ENCODE measurements around the gene CD3E. TPM values are rescaled to one million over a fixed set of nuclear protein-coding genes. Genes with fewer than 3 reads are reported as not detected.

CD3E gene
- total and polyA plus RNA-seq, 2 of the 13 experiments (the other 11 are each of a cell fraction or from before 2014, with no cell fraction given) = not detected

DNA sequence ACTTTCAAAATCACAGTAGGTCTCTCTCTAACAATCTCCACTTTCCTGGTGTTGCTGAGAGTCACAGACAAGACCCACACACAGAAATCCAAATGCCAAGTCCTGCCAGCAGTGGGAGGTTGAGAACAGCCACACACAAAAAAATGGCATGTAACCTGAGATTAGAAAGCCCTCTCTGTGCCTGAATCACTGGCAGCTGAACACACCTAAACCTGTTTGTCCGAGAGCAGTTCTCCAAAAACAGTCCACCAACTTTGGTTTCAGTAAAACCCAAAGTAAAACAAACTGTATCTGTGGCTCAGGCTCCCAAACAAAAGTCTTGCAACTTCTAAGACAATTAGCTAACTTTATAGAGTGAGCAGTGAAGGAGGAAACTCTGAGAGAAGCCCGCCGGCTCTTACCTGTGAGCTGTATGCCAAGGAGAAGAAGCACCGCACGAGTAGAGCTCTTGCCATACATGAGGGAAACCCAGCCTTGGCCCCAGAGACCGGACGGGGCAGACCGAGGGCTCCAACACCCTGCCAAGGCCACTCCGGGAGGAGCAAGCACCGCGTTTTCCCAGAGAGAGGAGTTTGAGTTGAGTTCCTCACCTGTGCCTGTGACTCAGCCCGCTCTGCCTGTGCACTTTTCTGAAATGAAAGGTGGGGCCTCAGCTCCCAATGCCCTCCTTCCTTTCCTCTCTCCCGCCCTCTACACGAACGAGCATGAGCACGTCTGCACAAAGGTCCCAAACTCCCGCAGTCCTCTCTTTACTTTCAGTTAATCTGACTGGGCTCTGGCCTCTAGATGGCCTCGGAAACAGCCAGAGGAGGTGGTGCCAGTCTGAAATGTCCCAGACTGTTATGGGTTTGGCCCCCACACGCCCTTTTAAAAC is 40.6 kb upstream of the CD3E start, which contains the start of gene MPZL2 (continued):
- TF ChIP-seq, protein P1, sequence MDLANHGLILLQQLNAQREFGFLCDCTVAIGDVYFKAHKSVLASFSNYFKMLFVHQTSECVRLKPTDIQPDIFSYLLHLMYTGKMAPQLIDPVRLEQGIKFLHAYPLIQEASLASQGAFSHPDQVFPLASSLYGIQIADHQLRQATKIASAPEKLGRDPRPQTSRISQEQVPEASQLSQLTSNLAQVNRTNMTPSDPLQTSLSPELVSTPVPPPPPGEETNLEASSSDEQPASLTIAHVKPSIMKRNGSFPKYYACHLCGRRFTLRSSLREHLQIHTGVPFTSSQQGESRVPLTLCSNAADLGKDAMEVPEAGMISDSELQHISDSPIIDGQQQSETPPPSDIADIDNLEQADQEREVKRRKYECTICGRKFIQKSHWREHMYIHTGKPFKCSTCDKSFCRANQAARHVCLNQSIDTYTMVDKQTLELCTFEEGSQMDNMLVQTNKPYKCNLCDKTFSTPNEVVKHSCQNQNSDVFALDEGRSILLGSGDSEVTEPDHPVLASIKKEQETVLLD (CRISPR knock-in tag; IDR thresholded peaks at IDR 0.05; ENCODE audit: low read depth) = no peak
- TF ChIP-seq ZNF552 (CRISPR knock-in tag; IDR thresholded peaks at IDR 0.05; ENCODE audit: borderline replicate concordance) (no peak), JARID2 (CRISPR knock-in tag; IDR thresholded peaks at IDR 0.05; ENCODE audit: insufficient replicate concordance) (no peak), GATAD2A (CRISPR knock-in tag; IDR thresholded peaks at IDR 0.05) (no peak), ZNF773 (CRISPR knock-in tag; IDR thresholded peaks at IDR 0.05; ENCODE audit: borderline replicate concordance) (no peak), RBFOX2 (IDR thresholded peaks at IDR 0.05; ENCODE audit: low read depth, low read length) (0 out of 2 replicates have a peak, but pooled peaks have one; percentile 40), JUND (CRISPR knock-in tag; IDR thresholded peaks at IDR 0.05) (0 out of 2 replicates have a peak, but pooled peaks have one; percentile 45), PLRG1 (conservative IDR thresholded peaks at IDR 0.05) (no peak), PITX1 (CRISPR knock-in tag; IDR thresholded peaks at IDR 0.05) (peak; percentile 36; the same call in 1 of the 2 replicates), ARNT2 (CRISPR knock-in tag; IDR thresholded peaks at IDR 0.05; ENCODE audit: low read depth) (0 out of 2 replicates have a peak, but pooled peaks have one; percentile 52), ZNF30 (CRISPR knock-in tag; IDR thresholded peaks at IDR 0.05) (no peak)
- TF ChIP-seq, protein P2, sequence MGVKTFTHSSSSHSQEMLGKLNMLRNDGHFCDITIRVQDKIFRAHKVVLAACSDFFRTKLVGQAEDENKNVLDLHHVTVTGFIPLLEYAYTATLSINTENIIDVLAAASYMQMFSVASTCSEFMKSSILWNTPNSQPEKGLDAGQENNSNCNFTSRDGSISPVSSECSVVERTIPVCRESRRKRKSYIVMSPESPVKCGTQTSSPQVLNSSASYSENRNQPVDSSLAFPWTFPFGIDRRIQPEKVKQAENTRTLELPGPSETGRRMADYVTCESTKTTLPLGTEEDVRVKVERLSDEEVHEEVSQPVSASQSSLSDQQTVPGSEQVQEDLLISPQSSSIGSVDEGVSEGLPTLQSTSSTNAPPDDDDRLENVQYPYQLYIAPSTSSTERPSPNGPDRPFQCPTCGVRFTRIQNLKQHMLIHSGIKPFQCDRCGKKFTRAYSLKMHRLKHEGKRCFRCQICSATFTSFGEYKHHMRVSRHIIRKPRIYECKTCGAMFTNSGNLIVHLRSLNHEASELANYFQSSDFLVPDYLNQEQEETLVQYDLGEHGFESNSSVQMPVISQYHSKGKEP (CRISPR knock-in tag; IDR thresholded peaks at IDR 0.05) = no peak
- TF ChIP-seq, protein P3, sequence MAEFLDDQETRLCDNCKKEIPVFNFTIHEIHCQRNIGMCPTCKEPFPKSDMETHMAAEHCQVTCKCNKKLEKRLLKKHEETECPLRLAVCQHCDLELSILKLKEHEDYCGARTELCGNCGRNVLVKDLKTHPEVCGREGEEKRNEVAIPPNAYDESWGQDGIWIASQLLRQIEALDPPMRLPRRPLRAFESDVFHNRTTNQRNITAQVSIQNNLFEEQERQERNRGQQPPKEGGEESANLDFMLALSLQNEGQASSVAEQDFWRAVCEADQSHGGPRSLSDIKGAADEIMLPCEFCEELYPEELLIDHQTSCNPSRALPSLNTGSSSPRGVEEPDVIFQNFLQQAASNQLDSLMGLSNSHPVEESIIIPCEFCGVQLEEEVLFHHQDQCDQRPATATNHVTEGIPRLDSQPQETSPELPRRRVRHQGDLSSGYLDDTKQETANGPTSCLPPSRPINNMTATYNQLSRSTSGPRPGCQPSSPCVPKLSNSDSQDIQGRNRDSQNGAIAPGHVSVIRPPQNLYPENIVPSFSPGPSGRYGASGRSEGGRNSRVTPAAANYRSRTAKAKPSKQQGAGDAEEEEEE (CRISPR knock-in tag; IDR thresholded peaks at IDR 0.05; ENCODE audit: borderline replicate concordance) = no peak
- TF ChIP-seq, protein P4, sequence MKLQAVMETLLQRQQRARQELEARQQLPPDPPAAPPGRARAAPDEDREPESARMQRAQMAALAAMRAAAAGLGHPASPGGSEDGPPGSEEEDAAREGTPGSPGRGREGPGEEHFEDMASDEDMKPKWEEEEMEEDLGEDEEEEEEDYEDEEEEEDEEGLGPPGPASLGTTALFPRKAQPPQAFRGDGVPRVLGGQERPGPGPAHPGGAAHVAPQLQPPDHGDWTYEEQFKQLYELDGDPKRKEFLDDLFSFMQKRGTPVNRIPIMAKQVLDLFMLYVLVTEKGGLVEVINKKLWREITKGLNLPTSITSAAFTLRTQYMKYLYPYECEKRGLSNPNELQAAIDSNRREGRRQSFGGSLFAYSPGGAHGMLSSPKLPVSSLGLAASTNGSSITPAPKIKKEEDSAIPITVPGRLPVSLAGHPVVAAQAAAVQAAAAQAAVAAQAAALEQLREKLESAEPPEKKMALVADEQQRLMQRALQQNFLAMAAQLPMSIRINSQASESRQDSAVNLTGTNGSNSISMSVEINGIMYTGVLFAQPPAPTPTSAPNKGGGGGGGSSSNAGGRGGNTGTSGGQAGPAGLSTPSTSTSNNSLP (IDR thresholded peaks at IDR 0.05; ENCODE audit: low read depth, low read length) = no peak
- TF ChIP-seq, protein P5, sequence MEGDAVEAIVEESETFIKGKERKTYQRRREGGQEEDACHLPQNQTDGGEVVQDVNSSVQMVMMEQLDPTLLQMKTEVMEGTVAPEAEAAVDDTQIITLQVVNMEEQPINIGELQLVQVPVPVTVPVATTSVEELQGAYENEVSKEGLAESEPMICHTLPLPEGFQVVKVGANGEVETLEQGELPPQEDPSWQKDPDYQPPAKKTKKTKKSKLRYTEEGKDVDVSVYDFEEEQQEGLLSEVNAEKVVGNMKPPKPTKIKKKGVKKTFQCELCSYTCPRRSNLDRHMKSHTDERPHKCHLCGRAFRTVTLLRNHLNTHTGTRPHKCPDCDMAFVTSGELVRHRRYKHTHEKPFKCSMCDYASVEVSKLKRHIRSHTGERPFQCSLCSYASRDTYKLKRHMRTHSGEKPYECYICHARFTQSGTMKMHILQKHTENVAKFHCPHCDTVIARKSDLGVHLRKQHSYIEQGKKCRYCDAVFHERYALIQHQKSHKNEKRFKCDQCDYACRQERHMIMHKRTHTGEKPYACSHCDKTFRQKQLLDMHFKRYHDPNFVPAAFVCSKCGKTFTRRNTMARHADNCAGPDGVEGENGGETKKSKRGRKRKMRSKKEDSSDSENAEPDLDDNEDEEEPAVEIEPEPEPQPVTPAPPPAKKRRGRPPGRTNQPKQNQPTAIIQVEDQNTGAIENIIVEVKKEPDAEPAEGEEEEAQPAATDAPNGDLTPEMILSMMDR (CRISPR knock-in tag; IDR thresholded peaks at IDR 0.05) = peak; percentile 59
- TF ChIP-seq, protein P6, sequence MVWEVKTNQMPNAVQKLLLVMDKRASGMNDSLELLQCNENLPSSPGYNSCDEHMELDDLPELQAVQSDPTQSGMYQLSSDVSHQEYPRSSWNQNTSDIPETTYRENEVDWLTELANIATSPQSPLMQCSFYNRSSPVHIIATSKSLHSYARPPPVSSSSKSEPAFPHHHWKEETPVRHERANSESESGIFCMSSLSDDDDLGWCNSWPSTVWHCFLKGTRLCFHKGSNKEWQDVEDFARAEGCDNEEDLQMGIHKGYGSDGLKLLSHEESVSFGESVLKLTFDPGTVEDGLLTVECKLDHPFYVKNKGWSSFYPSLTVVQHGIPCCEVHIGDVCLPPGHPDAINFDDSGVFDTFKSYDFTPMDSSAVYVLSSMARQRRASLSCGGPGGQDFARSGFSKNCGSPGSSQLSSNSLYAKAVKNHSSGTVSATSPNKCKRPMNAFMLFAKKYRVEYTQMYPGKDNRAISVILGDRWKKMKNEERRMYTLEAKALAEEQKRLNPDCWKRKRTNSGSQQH (CRISPR knock-in tag; IDR thresholded peaks at IDR 0.05; ENCODE audit: low read depth) = no peak
- TF ChIP-seq, protein P7, sequence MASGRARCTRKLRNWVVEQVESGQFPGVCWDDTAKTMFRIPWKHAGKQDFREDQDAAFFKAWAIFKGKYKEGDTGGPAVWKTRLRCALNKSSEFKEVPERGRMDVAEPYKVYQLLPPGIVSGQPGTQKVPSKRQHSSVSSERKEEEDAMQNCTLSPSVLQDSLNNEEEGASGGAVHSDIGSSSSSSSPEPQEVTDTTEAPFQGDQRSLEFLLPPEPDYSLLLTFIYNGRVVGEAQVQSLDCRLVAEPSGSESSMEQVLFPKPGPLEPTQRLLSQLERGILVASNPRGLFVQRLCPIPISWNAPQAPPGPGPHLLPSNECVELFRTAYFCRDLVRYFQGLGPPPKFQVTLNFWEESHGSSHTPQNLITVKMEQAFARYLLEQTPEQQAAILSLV (CRISPR knock-in tag; IDR thresholded peaks at IDR 0.05; ENCODE audit: borderline replicate concordance) = 0 out of 2 replicates have a peak, but pooled peaks have one; percentile 23
